Activated naive CD8-positive, alpha-beta T cell (primary cell): ENCODE data around the gene MYBPC1.
"Not testable (repeated sequence)": the region's sequence is repeated elsewhere in the genome, so short reads cannot be mapped to it uniquely, and the experiment has no call there.

Source experiments
- H3K27ac Mint-ChIP-seq: one replicate; pipeline ENCODE4 v1.8.0; 2021; ENCODE audit warnings: mixed read lengths
- H3K27me3 Mint-ChIP-seq: one replicate; pipeline ENCODE4 v1.8.0; 2021; ENCODE audit warnings: mixed read lengths
- H3K36me3 Mint-ChIP-seq: one replicate; pipeline ENCODE4 v1.8.0; 2021; ENCODE audit warnings: mixed read lengths
- H3K4me1 Mint-ChIP-seq: one replicate; pipeline ENCODE4 v1.8.0; 2021; ENCODE audit warnings: low read depth, mixed read lengths
- H3K4me3 Mint-ChIP-seq: one replicate; pipeline ENCODE4 v1.8.0; 2021; ENCODE audit warnings: mild to moderate bottlenecking, mixed read lengths
- H3K9me3 Mint-ChIP-seq: one replicate; pipeline ENCODE4 v1.8.0; 2021; ENCODE audit warnings: low read depth, mixed read lengths

The MYBPC1 gene, protein sequence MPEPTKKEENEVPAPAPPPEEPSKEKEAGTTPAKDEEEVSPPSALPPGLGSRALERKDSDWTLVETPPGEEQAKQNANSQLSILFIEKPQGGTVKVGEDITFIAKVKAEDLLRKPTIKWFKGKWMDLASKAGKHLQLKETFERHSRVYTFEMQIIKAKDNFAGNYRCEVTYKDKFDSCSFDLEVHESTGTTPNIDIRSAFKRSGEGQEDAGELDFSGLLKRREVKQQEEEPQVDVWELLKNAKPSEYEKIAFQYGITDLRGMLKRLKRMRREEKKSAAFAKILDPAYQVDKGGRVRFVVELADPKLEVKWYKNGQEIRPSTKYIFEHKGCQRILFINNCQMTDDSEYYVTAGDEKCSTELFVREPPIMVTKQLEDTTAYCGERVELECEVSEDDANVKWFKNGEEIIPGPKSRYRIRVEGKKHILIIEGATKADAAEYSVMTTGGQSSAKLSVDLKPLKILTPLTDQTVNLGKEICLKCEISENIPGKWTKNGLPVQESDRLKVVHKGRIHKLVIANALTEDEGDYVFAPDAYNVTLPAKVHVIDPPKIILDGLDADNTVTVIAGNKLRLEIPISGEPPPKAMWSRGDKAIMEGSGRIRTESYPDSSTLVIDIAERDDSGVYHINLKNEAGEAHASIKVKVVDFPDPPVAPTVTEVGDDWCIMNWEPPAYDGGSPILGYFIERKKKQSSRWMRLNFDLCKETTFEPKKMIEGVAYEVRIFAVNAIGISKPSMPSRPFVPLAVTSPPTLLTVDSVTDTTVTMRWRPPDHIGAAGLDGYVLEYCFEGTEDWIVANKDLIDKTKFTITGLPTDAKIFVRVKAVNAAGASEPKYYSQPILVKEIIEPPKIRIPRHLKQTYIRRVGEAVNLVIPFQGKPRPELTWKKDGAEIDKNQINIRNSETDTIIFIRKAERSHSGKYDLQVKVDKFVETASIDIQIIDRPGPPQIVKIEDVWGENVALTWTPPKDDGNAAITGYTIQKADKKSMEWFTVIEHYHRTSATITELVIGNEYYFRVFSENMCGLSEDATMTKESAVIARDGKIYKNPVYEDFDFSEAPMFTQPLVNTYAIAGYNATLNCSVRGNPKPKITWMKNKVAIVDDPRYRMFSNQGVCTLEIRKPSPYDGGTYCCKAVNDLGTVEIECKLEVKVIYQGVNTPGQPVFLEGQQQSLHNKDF

DNA sequence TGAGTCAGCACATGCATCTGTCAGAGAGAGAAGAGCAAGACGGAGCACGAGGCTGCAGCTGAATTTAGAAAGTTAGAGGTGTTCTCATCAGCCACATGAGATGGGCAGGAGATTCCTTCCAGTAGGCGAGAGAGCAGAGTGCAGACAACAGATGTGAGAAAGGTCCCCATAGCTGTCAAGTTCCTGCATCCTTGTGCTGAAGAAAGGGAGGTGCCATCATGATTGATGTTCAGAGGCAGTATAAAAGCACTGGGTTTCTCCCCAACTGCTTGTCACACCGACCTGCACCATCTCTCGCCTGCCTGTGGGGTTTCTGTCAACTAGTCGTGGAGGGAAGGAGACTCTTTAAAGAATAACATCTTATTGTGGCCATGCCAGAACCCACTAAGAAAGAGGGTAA is at the start of gene MYBPC1:
Gene MYBPC1, plus strand, starts transcription at position 272 of the 400 bp plus-strand sequence. Its CDS starts 100 bp downstream, at position 372.
- Mint-ChIP-seq H3K36me3 (no peaks in the 10 kb centered on the region), H3K9me3 (no peaks in the 10 kb centered on the region), H3K27ac (no peak within 1 kb of the TSS), H3K27me3 (no peaks in the 10 kb centered on the region), H3K4me1 (no peaks in the 10 kb centered on the region), H3K4me3 (no peak within 1 kb of the TSS)

DNA sequence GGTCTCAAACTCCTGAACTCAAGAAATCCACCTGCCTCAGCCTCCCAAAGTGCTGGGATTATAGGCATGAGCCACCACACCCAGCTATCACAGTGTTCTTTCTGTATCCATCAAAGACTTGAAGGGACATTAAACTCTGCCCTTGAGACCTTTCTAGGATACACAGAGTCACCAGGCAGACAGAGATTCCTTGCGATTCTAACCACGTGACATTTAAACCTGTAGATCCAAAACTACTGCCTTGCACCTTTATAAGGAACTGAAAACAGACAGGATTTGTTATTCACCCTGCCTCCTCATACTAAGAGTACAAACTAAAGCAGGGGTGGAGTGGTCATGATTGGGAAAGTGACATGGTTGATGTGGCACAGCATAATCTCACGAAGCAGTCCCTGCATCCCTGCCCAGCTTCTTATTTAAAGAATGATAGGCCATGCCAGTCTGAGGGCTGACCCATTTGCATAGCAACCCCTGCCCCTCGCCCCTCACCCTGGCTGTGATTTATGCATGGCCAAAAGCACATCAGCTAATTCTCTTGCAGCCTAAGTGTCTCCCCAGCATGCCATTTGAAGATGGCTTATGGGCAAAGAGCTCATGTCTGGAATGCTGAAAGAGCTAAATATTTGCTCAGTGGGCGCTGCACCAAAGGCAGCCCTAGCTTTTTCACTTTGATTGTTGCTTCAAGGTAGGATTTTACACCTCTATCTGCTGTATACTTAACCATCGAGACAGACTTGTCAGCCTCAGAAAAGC is 43.2 kb upstream of the MYBPC1 start:
- peaks cover 4% of the 10 kb centered on the region for H3K27me3 Mint-ChIP-seq
- H3K36me3 Mint-ChIP-seq: no peaks in the 10 kb centered on the region
- H3K4me1 Mint-ChIP-seq: no peaks in the 10 kb centered on the region
- no peak overlapping the region for H3K27ac Mint-ChIP-seq
- no peak overlapping the region for H3K4me3 Mint-ChIP-seq
- no peaks in the 10 kb centered on the region for H3K9me3 Mint-ChIP-seq

DNA sequence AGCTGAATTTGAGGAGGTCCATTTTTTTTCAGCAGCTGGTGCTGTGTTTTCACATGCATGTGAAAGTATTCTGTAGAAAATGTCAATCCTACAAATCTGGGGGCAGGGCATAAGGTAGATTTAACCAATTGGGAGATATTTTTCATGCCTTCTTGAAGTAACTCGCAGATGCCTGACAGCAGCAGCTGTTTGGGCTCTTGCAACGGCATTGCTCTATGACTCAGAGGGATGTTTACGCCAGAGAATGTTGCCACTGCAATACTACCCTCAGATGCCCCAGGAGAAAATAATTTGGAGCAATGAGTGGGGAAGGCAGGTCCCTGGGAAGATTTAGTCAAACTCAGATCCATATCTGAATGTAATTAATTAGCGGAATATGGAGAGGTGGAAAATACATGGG is 42.5 kb upstream of the MYBPC1 start:
- Mint-ChIP-seq H3K27me3 (peaks cover 4% of the 10 kb centered on the region), H3K36me3 (no peaks in the 10 kb centered on the region), H3K9me3 (no peaks in the 10 kb centered on the region), H3K4me3 (no peak overlapping the region), H3K27ac (no peak overlapping the region), H3K4me1 (no peaks in the 10 kb centered on the region)

DNA sequence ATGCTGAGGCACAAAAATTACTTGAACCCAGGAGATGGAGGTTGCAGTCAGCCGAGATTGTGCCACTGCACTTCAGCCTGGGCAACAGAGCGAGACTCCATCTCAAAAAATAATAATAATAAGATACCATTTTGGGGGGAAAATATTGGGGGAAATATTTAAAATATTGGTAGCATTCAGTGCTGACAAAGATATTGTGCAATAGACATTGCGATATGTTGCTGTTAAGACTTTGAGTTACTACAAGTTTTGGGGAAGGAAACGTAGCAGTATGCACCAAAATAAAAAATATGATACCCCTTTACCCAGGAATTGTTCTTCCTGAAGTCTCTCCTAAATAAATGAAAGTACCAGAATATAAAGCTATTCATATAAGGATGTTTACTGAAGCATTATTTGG is 37.7 kb upstream of the MYBPC1 start:
- Mint-ChIP-seq H3K4me3 (no peak overlapping the region), H3K27ac (no peak overlapping the region), H3K9me3 (peaks cover 3% of the 10 kb centered on the region), H3K4me1 (no peaks in the 10 kb centered on the region), H3K36me3 (no peaks in the 10 kb centered on the region), H3K27me3 (peaks cover 2% of the 10 kb centered on the region)

DNA sequence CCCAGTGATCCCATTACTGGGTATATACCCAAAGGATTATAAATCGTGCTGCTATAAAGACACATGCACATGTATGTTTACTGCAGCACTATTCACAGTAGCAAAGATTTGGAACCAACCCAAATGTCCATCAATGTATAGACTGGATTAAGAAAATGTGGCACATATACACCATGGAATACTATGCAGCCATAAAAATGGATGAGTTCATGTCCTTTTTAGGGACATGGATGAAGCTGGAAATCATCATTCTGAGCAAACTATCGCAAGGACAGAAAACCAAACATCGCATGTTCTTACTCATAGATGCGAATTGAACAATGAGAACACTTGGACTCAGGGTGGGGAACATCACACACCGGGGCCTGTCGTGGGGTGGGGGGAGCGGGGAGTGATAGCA is 36.0 kb upstream of the MYBPC1 start:
- H3K4me3 Mint-ChIP-seq, H3K27me3 Mint-ChIP-seq, H3K4me1 Mint-ChIP-seq, H3K36me3 Mint-ChIP-seq, H3K9me3 Mint-ChIP-seq, H3K27ac Mint-ChIP-seq: not testable (repeated sequence)

DNA sequence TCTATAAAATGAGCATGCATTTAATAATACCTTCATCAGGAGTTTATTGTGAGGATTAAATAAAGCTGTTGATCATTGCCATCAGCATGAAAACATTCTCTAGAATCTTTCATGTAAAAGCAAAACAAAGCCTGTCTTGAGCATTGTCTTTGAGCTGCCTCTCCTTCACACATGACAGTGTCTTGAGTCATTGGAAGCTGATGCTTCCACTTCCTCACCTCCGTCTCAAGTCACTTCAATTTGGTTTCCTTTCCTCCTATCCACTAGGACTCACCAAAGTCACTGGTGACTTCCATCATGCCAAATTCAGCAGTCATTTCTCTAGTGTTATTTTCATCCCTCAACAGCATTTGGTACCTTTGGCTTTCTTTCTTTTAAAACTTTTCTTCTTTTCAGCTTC is 31.6 kb upstream of the MYBPC1 start:
- Mint-ChIP-seq H3K4me3 (no peak overlapping the region), H3K27me3 (peaks cover 4% of the 10 kb centered on the region), H3K4me1 (peaks cover 15% of the 10 kb centered on the region), H3K9me3 (peaks cover 7% of the 10 kb centered on the region), H3K27ac (no peak overlapping the region), H3K36me3 (no peaks in the 10 kb centered on the region)

DNA sequence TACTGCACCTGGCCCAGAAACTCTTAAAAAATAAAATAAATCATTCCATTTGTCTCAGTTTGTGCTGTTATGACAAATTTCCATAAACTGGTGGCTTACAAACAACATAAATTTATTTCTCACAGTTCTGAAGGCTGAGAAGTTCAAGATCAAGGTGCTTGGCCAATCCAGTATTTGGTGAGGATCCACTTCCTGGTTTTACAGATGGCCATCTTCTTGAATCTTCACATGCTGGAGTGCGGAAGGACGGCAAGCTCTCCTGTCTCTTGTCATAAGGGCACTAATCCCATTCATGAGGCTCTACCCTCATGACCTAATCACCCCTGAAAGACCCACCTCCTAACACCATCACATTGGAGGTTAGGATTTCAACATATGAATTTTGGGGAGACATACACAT is 29.9 kb upstream of the MYBPC1 start:
- Mint-ChIP-seq H3K36me3 (no peaks in the 10 kb centered on the region), H3K4me3 (no peak overlapping the region), H3K4me1 (peaks cover 15% of the 10 kb centered on the region), H3K27me3 (peaks cover 8% of the 10 kb centered on the region), H3K9me3 (peaks cover 4% of the 10 kb centered on the region), H3K27ac (no peak overlapping the region)

DNA sequence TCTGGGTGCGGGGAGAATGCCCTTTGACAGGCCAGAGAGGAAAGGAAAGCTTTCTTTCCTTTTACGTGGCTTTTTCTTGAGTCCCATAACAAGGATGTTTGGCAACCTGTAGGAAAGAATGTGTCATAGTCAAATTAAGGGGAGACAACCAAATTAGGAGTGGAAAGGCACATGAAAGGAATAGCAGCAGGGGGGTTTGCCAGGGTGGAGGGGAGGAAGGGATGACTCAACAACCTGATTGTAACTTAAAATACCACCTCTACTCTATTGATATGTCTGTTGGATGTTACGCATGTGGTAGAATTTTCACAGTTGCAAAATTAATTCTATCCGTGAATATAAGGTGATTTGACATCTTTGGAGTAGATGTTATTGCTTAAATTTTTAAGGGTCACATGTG is 28.5 kb upstream of the MYBPC1 start:
- peaks cover 15% of the 10 kb centered on the region for H3K4me1 Mint-ChIP-seq
- peaks cover 8% of the 10 kb centered on the region for H3K27me3 Mint-ChIP-seq
- peaks cover 4% of the 10 kb centered on the region for H3K9me3 Mint-ChIP-seq
- H3K27ac Mint-ChIP-seq: peak overlapping the region; percentile 72
- peak overlapping the region; percentile 7 for H3K4me3 Mint-ChIP-seq
- no peaks in the 10 kb centered on the region for H3K36me3 Mint-ChIP-seq

DNA sequence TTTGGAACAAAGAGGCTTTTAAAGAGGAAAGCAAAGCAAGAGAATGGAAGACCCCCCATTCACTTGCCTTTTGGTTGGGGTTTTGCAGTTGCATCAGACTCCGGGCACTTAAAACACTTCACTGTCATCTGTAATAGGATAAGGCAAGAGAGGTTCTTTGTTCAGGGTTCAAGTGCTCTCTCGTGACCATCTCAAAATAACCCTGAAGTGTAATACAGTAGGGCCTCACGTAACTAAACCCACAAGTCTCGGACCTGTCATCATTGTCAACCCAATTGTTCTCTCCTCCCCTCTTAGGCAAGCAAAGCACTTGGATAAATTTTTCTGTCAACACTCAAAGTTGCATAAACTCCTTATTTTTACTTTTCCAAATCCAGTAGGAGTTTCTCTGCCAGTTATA is 26.9 kb upstream of the MYBPC1 start:
- peaks cover 8% of the 10 kb centered on the region for H3K27me3 Mint-ChIP-seq
- no peak overlapping the region for H3K27ac Mint-ChIP-seq
- peaks cover 4% of the 10 kb centered on the region for H3K9me3 Mint-ChIP-seq
- H3K36me3 Mint-ChIP-seq: no peaks in the 10 kb centered on the region
- no peak overlapping the region for H3K4me3 Mint-ChIP-seq
- peaks cover 15% of the 10 kb centered on the region for H3K4me1 Mint-ChIP-seq

DNA sequence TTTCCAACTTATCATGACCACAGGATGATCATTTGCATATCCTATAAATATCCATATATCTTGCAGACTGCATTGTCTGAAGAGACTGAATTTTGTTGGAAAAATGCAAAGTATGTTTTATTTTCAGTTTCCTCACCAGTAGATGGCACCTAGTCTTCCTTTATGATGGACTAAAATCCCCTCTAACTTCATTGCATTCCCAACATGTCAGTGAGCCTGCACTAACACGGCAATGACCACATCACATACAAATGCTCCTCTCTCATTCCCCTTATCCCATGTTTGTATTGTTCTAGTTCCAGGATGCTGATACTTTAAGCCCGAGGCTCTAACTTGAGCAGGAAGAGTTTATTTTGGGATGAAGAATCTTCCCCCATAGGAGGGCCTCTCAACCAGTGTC is 24.7 kb upstream of the MYBPC1 start:
- Mint-ChIP-seq H3K4me1 (peaks cover 13% of the 10 kb centered on the region), H3K27me3 (peaks cover 5% of the 10 kb centered on the region), H3K36me3 (no peaks in the 10 kb centered on the region), H3K27ac (no peak overlapping the region), H3K9me3 (peaks cover 4% of the 10 kb centered on the region), H3K4me3 (no peak overlapping the region)

DNA sequence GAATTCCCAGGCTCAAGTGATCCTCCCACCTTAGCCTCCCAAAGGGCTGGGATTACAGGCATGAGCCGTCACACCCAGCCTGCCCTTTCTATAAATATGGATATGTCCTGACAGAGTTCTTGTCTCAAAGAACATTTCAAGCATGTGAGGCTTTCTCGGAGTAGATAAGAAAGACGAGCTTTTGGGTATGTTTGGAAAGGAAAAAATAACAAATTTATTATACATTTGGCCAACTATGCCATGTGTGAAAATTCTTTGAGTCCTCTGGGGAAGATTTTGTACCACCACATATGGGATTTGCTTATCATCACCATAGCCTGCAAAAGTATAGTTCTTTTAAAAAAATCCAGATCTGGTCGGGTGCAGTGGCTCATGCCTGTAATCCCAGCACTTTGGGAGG is 23.7 kb upstream of the MYBPC1 start:
- peaks cover 4% of the 10 kb centered on the region for H3K27me3 Mint-ChIP-seq
- H3K36me3 Mint-ChIP-seq: no peaks in the 10 kb centered on the region
- H3K4me1 Mint-ChIP-seq: peaks cover 11% of the 10 kb centered on the region
- H3K27ac Mint-ChIP-seq: no peak overlapping the region
- peaks cover 1% of the 10 kb centered on the region for H3K9me3 Mint-ChIP-seq
- no peak overlapping the region for H3K4me3 Mint-ChIP-seq

DNA sequence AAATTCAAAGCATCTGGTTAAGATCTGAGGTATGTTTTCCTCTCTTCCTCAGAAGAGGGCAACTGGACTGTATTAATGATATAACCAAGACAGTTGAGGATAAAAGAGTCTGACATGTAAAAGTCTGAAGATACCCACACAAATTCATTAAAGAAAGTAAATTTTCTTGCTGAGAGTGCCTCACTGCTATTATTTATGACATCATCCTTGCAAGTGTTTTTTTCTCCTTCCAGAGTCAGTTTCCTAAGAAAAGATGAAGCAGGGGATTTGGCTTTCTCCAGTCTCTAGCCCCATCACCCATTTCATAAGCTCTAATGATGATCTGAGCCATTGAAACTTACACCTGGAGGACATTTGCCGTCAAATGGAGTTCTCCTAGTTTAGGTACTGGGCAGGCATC is 21.0 kb upstream of the MYBPC1 start:
- Mint-ChIP-seq H3K4me3 (no peak overlapping the region), H3K27me3 (no peaks in the 10 kb centered on the region), H3K36me3 (no peaks in the 10 kb centered on the region), H3K27ac (no peak overlapping the region), H3K9me3 (no peaks in the 10 kb centered on the region), H3K4me1 (no peaks in the 10 kb centered on the region)

DNA sequence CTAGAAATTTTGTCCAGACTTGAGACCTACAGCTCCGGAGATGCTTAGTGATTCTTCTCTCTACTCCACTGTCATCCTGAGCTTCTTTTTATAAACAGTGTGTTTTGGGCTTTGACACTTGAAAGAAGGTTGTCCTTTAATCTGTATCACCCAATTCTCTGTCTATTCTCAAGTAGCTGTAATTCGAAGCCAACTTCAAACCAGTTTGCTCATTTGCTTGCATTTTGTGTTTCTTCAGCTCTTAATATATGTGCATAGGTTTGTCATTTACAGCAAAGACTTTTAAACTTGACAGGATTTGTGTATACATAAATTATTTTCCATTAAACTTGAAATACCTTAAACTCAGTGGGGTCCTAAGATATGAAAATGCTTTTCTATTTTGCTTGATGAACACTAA is 16.4 kb upstream of the MYBPC1 start:
- no peak overlapping the region for H3K27ac Mint-ChIP-seq
- H3K4me3 Mint-ChIP-seq: no peak overlapping the region
- H3K36me3 Mint-ChIP-seq: no peaks in the 10 kb centered on the region
- no peaks in the 10 kb centered on the region for H3K4me1 Mint-ChIP-seq
- H3K27me3 Mint-ChIP-seq: peaks cover 3% of the 10 kb centered on the region
- no peaks in the 10 kb centered on the region for H3K9me3 Mint-ChIP-seq

DNA sequence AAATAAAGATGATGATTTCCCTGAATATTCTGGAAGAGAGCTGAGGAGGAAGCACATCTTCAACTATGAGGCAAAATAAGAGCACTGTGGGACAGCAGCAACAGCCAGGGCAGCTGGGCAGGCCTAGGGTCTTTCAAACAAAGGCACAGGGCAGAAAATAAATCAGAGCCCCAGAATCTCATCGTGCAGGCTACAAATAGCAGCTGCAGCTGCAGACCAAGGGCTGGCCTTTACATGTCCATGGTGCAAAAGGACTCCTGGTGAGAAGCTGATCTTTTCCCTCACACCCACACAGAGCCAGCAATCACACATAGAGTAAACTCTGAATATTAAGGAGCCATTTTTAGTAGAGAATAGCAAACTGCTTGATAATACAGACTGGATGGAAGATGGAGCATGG is 13.6 kb upstream of the MYBPC1 start:
- no peak overlapping the region for H3K27ac Mint-ChIP-seq
- H3K4me1 Mint-ChIP-seq: no peaks in the 10 kb centered on the region
- no peak overlapping the region for H3K4me3 Mint-ChIP-seq
- no peaks in the 10 kb centered on the region for H3K9me3 Mint-ChIP-seq
- H3K27me3 Mint-ChIP-seq: peaks cover 3% of the 10 kb centered on the region
- no peaks in the 10 kb centered on the region for H3K36me3 Mint-ChIP-seq
